ENCODE data around the gene GAST.

The GAST gene

GRCh38 chr17:41690497-41690896 is 21.6 kb upstream of the GAST start:
- peak overlapping the region; percentile 82 for H3K4me3 ChIP-seq (ENCODE audit: low read depth, low read length)

GRCh38 chr17:41691031-41691777 is 20.9 kb upstream of the GAST start:
- no peak overlapping the region for H3K4me3 ChIP-seq (ENCODE audit: low read depth, low read length)
- no peak for TF ChIP-seq CTCF (IDR thresholded peaks at IDR 0.05; ENCODE audit: insufficient read depth, low read depth, low read length, missing control alignments)

More at GRCh38 chr17:41690497-41690896, 21.6 kb upstream of the GAST start:
- no peak for TF ChIP-seq CTCF (IDR thresholded peaks at IDR 0.05; ENCODE audit: insufficient read depth, low read depth, low read length, missing control alignments)
- no peak for DNase-seq (ENCODE audit: low read depth)

GRCh38 chr17:41692722-41693521 is 19.2 kb upstream of the GAST start:
- peak; percentile 34 for DNase-seq (ENCODE audit: low read depth)
- H3K4me3 ChIP-seq (ENCODE audit: low read depth, low read length), result no peak overlapping the region

More at GRCh38 chr17:41691031-41691777, 20.9 kb upstream of the GAST start:
- no peak for DNase-seq (ENCODE audit: low read depth)

GRCh38 chr17:41695134-41695661 is 16.9 kb upstream of the GAST start:
- DNase-seq (ENCODE audit: low read depth), result no peak
- no peak overlapping the region for H3K4me3 ChIP-seq (ENCODE audit: low read depth, low read length)
- TF ChIP-seq CTCF (IDR thresholded peaks at IDR 0.05; ENCODE audit: insufficient read depth, low read depth, low read length, missing control alignments), result no peak

More at GRCh38 chr17:41692722-41693521, 19.2 kb upstream of the GAST start:
- no peak for TF ChIP-seq CTCF (IDR thresholded peaks at IDR 0.05; ENCODE audit: insufficient read depth, low read depth, low read length, missing control alignments)

GRCh38 chr17:41695954-41696757 is 16.0 kb upstream of the GAST start:
- peak; percentile 85 for DNase-seq (ENCODE audit: low read depth)

More at GRCh38 chr17:41695954-41696757, 16.0 kb upstream of the GAST start:
- peak; percentile 82 for TF ChIP-seq CTCF (IDR thresholded peaks at IDR 0.05; ENCODE audit: insufficient read depth, low read depth, low read length, missing control alignments)
- H3K4me3 ChIP-seq (ENCODE audit: low read depth, low read length), result no peak overlapping the region
